ENCODE results near the gene SLC2A8.

The SLC2A8 gene

DNA sequence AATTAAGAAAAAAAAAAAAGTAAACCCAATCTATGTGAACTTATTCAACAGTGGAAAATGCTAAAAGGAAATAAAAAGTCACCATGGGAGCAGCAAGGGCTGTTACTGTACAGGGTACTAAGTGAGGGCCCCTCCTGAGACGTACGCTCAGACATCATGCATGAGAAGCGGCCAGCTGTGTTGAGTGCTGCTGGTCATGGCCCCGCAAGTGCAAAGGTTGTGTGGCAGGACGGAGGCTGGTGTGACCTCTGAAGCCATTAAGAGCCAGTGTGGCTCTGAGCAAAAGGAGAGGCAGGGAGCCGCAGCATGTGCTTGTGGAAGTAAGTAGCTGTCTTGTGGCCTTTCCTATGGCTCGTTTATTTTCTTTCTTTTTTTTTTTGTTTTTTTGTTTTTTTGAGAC is 24.1 kb downstream of the SLC2A8 start:
- no peak for TF ChIP-seq SP1 (IDR thresholded peaks at IDR 0.05)
- ChIA-PET POLR2A (no interaction called here), CTCF (no interaction called here)
- DNase-seq (ENCODE audit: extremely low spot score): no peak

DNA sequence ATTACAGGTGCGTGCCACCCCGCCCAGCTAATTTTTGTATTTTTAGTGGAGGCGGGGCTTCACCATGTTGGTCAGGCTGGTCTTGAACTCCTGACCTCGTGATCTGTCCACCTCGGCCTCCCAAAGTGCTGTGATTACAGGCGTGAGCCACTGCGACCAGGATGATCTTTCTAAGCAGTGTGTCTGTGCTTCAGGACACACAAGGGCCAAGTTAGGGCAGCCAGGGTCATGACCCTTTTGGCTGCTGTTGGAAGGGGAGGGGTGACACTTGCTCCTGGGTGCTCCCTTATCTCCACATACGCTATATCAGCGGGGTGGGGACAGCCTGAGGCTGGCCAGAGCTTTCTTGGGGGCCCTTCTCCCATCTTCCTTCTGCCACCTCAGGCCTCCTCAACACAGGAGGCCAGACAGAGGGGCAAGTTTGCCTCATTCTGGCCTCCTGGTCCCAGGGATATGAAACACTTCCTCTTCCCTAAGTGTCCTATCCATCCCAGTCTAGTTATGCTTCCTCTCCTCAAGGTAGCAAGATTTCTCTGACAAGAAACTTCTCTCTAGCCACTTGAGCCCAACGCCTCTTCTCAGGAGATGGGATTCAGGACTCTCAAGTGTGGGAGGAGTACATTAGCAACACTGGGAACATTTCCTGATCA is 25.3 kb downstream of the SLC2A8 start:
- TF ChIP-seq LEF1 (IDR thresholded peaks at IDR 0.05; ENCODE audit: borderline replicate concordance) (no peak), FOXA1 (IDR thresholded peaks at IDR 0.05) (no peak), HDGF (IDR thresholded peaks at IDR 0.05; ENCODE audit: borderline replicate concordance) (no peak), FOXM1 (IDR thresholded peaks at IDR 0.05; ENCODE audit: borderline replicate concordance) (no peak), SUZ12 (IDR thresholded peaks at IDR 0.05) (no peak), TARDBP (IDR thresholded peaks at IDR 0.05) (no peak)
- TF ChIP-seq, protein P1, sequence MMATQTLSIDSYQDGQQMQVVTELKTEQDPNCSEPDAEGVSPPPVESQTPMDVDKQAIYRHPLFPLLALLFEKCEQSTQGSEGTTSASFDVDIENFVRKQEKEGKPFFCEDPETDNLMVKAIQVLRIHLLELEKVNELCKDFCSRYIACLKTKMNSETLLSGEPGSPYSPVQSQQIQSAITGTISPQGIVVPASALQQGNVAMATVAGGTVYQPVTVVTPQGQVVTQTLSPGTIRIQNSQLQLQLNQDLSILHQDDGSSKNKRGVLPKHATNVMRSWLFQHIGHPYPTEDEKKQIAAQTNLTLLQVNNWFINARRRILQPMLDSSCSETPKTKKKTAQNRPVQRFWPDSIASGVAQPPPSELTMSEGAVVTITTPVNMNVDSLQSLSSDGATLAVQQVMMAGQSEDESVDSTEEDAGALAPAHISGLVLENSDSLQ (IDR thresholded peaks at IDR 0.05): no peak
- ChIA-PET POLR2A (interaction anchor here (1.2 to 2.7 kb wide), 3 partner anchors 22 to 207 kb away, joined by 3 to 18 read pairs (median 3); partner anchors contain the start of gene SLC2A8), CTCF (no interaction called here)
- no peak for DNase-seq (ENCODE audit: extremely low spot score)

DNA sequence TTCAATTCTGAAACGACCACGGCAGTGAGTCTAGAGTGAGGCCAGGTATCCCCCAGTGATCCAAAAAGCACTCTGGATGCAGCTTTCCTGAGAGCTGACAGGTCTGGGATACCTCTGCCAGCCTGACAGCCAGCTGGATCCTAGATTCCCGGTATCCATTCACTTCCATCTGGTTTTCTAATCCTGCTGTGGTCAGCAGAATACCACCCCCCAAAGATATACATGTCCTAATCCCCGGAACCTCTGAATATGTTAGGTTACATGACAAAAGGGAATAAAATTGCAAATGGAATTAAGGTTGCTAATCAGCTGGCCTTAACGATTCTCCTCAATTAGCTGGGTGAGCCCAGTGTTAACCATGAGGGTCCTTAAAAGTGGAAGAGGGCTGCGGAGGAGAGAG is 25.8 kb downstream of the SLC2A8 start:
- POLR2A ChIA-PET: interaction anchor here (0.8 to 2.7 kb wide), 7 partner anchors 15 to 208 kb away, joined by 3 to 18 read pairs (median 4); partner anchors contain the start of gene SLC2A8
- CTCF ChIA-PET: interaction anchor here (0.7 kb wide), 1 partner anchor 217 kb away, joined by 3 read pairs; no protein-coding TSS in a partner anchor
- DNase-seq (ENCODE audit: extremely low spot score): no peak
- TF ChIP-seq TARDBP (IDR thresholded peaks at IDR 0.05) (no peak), CTBP1 (IDR thresholded peaks at IDR 0.05; ENCODE audit: borderline replicate concordance) (no peak), SP1 (IDR thresholded peaks at IDR 0.05) (no peak), ELF4 (IDR thresholded peaks at IDR 0.05) (no peak), NFRKB (IDR thresholded peaks at IDR 0.05) (no peak), FOXK2 (IDR thresholded peaks at IDR 0.05) (no peak), HDGF (IDR thresholded peaks at IDR 0.05; ENCODE audit: borderline replicate concordance) (no peak), ARNT (IDR thresholded peaks at IDR 0.05) (no peak), L3MBTL2 (conservative IDR thresholded peaks at IDR 0.05) (no peak), BHLHE40 (IDR thresholded peaks at IDR 0.05; ENCODE audit: borderline replicate concordance) (no peak)
- TF ChIP-seq, protein P1 (IDR thresholded peaks at IDR 0.05): no peak

DNA sequence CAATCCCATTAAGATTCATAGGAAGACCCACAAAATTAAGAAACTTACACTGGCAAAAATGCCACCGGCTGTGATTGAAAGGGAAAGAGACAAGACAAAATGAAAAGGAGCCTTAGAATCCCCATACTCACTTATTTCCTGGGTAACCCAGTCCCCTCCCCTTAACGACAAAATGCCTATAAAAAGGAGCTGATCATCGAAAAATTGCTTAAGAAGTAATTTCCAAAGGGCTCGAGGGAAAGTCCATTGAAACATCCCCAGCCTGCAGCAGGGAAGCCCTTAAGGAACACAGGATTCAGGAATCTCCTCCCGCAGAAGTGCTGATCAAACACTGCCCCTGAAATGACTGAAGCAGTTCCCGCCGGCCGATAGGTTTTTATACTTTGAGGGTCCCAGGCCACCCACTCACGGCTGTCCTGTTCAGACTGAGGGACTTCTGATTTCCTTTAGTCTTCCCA is 26.5 kb downstream of the SLC2A8 start:
- TF ChIP-seq ZNF384 (IDR thresholded peaks at IDR 0.05) (no peak), L3MBTL2 (conservative IDR thresholded peaks at IDR 0.05) (no peak), FOXK2 (IDR thresholded peaks at IDR 0.05) (no peak), ARNT (IDR thresholded peaks at IDR 0.05) (no peak), FOXA1 (IDR thresholded peaks at IDR 0.05) (no peak), SP1 (IDR thresholded peaks at IDR 0.05) (no peak), TARDBP (IDR thresholded peaks at IDR 0.05) (no peak)
- TF ChIP-seq, protein P1 (IDR thresholded peaks at IDR 0.05): no peak
- DNase-seq (ENCODE audit: extremely low spot score): no peak
- ChIA-PET POLR2A (interaction anchor here (0.7 to 2.7 kb wide), 16 partner anchors 8 to 209 kb away, joined by 3 to 18 read pairs (median 4); partner anchors contain the start of genes LRSAM1, RPL12 and SLC2A8), CTCF (interaction anchor here (0.6 to 0.7 kb wide), 2 partner anchors 218 to 495 kb away, joined by 3 to 10 read pairs; no protein-coding TSS in a partner anchor)

DNA sequence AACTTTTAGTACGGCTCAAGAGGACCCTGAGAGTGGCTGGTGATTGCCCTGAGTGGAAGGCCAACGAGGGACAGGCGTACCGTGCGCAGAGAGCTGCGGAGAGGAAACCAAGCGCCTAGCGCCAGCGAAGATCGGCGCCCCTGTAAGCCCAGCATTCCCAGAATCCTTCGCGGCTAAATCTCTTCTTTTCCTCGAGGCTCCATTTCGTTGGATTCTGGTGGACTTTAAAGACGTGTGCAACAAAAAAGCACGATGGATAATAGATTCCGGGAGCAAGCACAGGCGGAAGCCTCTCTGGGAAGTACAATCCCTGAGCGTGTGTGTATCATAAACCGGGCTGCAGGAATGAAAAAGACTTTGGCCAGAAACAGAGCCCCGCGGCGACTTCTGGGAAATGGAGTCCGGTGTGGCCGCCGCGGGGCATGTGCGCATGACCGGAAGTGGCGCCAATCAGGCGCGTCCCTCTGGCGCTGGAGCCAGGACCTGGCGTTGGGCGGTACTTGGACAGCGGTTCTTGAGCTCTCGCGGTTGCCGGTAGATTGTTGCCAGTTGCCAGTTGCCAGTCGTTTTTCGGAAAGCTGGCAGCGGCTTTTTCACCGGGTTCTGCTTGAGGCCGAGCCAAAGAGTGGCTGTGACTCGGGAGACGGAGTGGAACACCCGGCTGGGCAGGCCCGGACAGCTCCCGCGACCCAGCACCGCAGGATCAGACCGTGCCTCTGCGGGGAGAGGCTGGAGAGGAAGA is 27.1 kb downstream of the SLC2A8 start, which contains the start of gene ZNF79:
Gene ZNF79, plus strand, starts transcription at position 449 of the 742 bp plus-strand sequence. CDS start 406 bp downstream, outside the sequence.
- TF ChIP-seq ELF4 (IDR thresholded peaks at IDR 0.05): peak; percentile 56
- peak; percentile 83 for TF ChIP-seq L3MBTL2 (conservative IDR thresholded peaks at IDR 0.05)
- no peak for TF ChIP-seq LEF1 (IDR thresholded peaks at IDR 0.05; ENCODE audit: borderline replicate concordance)

DNA sequence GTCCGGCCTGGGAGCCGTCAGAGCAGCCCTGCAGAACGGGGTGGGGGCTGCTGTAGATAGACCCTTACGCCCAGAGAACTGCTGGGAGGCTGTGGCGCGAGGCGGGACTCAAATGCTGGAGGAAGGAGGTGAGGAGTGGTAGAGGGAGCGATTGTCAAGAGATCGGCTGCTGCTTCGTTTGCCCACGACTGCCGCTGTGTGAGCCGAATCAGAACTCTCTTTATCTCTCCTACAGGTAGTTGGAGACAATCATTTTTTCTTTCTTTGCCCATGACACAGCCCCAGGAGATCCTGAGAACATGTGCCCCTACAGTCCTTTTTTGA is 27.7 kb downstream of the SLC2A8 start:
- TF ChIP-seq FOXA1 (IDR thresholded peaks at IDR 0.05) (no peak), FOXK2 (IDR thresholded peaks at IDR 0.05) (no peak), TARDBP (IDR thresholded peaks at IDR 0.05) (no peak), FOXM1 (IDR thresholded peaks at IDR 0.05; ENCODE audit: borderline replicate concordance) (no peak), ZNF384 (IDR thresholded peaks at IDR 0.05) (no peak), ELF4 (IDR thresholded peaks at IDR 0.05) (no peak)
- TF ChIP-seq, protein P1 (IDR thresholded peaks at IDR 0.05): no peak
- DNase-seq (ENCODE audit: extremely low spot score): no peak
- ChIA-PET POLR2A (interaction anchor here (1.0 to 2.7 kb wide), 15 partner anchors 7 to 42 kb away, joined by 3 to 18 read pairs (median 5); partner anchors contain the start of genes LRSAM1, RPL12 and SLC2A8), CTCF (no interaction called here)

More for the DNA sequence above, 27.1 kb downstream of the SLC2A8 start, which contains the start of gene ZNF79:
- ChIA-PET CTCF (interaction anchor here (0.6 kb wide), 1 partner anchor 25 kb away, joined by 3 read pairs; no protein-coding TSS in a partner anchor), POLR2A (interaction anchor here (0.7 to 2.7 kb wide), 20 partner anchors 8 to 171 kb away, joined by 3 to 18 read pairs (median 4); partner anchors contain the start of genes LRSAM1, RPL12 and SLC2A8)
- DNase-seq (ENCODE audit: extremely low spot score): peak; percentile 96
